ENCODE measurements around the gene PTPRT.

The PTPRT gene

DNA sequence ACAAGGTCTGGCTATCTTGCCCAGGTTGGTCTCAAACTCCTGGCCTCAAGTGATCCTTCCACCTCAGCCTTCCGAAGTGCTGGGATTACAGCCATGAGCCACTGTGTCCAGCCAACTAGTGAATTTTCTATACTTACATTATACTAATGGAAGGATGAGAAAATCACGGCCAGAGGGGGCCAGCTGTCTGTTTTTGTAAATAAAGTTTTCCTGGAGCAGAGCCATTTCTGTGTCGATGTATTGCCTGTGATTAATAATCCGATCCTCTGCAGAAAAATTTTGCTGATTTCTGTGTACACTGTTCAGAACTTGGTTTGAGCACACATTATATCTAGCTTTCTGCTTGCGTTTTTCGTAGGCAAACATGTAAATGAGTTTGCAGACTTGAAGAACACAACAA is 28.8 kb downstream of the PTPRT start:
- no peak for DNase-seq
- H3K27ac ChIP-seq (ENCODE audit: low read depth, low read length), result no peak overlapping the region
- H3K4me1 ChIP-seq (ENCODE audit: control insufficient read depth, low read depth, low read length), result no peaks in the 10 kb centered on the region
- H2BK5ac ChIP-seq (ENCODE audit: low read length), result no peak overlapping the region
- no peak overlapping the region for H2AK5ac ChIP-seq (ENCODE audit: low read length)
- no peak overlapping the region for H3K9ac ChIP-seq (ENCODE audit: low read length)
- no peak overlapping the region for H3K4ac ChIP-seq (ENCODE audit: low read depth, low read length)
- H3K23ac ChIP-seq (ENCODE audit: low read length), result no peak overlapping the region
- no peaks in the 10 kb centered on the region for H3K79me2 ChIP-seq (ENCODE audit: control insufficient read depth, insufficient read depth, low read length)
- no peaks in the 10 kb centered on the region for H3K27me3 ChIP-seq (ENCODE audit: insufficient read depth, low read length, poor library complexity)
- no peak overlapping the region for H3K4me3 ChIP-seq (ENCODE audit: low read length)
- H3K18ac ChIP-seq (ENCODE audit: low read length), result no peak overlapping the region
- no peak overlapping the region for H3K56ac ChIP-seq (ENCODE audit: low read length)
- no peak overlapping the region for H2BK120ac ChIP-seq (ENCODE audit: low read depth, low read length)
- H3K36me3 ChIP-seq (ENCODE audit: control insufficient read depth, insufficient read depth, low read length), result no peaks in the 10 kb centered on the region
- no peaks in the 10 kb centered on the region for H3K79me1 ChIP-seq (ENCODE audit: low read length)
- WGBS (ENCODE audit: extremely low coverage, insufficient coverage, low lambda C conversion rate), result no CpG with 5 or more reads among the region's 6 CpGs
- no peak overlapping the region for H3K4me2 ChIP-seq (ENCODE audit: low read length)
- H4K8ac ChIP-seq (ENCODE audit: low read depth, low read length), result no peak overlapping the region
- H4K5ac ChIP-seq (ENCODE audit: low read length), result no peak overlapping the region
- H2BK15ac ChIP-seq (replicated peaks; ENCODE audit: low read depth), result no peak overlapping the region

DNA sequence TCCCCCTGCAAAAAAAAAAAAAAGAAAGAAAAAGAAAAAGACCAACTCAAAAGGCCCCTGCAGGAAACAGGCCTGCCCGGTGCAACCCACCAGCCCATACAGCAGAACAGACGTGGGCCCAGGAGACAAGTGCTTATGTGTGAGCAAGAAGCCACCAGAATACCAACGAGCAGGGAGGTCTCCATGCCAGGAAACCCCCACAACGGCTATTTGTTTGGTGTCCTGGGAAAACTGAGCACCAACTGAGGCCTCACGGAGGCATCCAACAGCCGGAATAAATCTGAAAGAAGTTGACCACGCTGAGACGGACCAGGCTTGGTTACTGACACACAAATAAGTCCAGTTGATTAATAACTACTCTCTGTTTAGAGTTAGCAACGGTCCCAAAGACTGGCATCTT is 29.7 kb downstream of the PTPRT start:
- WGBS (ENCODE audit: extremely low coverage, insufficient coverage, low lambda C conversion rate), result no CpG with 5 or more reads among the region's 9 CpGs
- Histone ChIP-seq H3K18ac (ENCODE audit: low read length) (no peak overlapping the region), H3K27me3 (ENCODE audit: insufficient read depth, low read length, poor library complexity) (no peaks in the 10 kb centered on the region), H2AK5ac (ENCODE audit: low read length) (no peak overlapping the region), H3K4me1 (ENCODE audit: control insufficient read depth, low read depth, low read length) (no peaks in the 10 kb centered on the region), H2BK120ac (ENCODE audit: low read depth, low read length) (no peak overlapping the region), H3K79me2 (ENCODE audit: control insufficient read depth, insufficient read depth, low read length) (no peaks in the 10 kb centered on the region), H3K36me3 (ENCODE audit: control insufficient read depth, insufficient read depth, low read length) (no peaks in the 10 kb centered on the region), H3K9ac (ENCODE audit: low read length) (no peak overlapping the region), H4K5ac (ENCODE audit: low read length) (no peak overlapping the region), H3K4ac (ENCODE audit: low read depth, low read length) (no peak overlapping the region), H3K79me1 (ENCODE audit: low read length) (no peaks in the 10 kb centered on the region), H3K4me3 (ENCODE audit: low read length) (no peak overlapping the region), H2BK5ac (ENCODE audit: low read length) (no peak overlapping the region), H3K23ac (ENCODE audit: low read length) (no peak overlapping the region), H3K4me2 (ENCODE audit: low read length) (no peak overlapping the region), H4K8ac (ENCODE audit: low read depth, low read length) (no peak overlapping the region), H3K27ac (ENCODE audit: low read depth, low read length) (no peak overlapping the region), H3K56ac (ENCODE audit: low read length) (no peak overlapping the region), H2BK15ac (replicated peaks; ENCODE audit: low read depth) (no peak overlapping the region)
- DNase-seq, result no peak

DNA sequence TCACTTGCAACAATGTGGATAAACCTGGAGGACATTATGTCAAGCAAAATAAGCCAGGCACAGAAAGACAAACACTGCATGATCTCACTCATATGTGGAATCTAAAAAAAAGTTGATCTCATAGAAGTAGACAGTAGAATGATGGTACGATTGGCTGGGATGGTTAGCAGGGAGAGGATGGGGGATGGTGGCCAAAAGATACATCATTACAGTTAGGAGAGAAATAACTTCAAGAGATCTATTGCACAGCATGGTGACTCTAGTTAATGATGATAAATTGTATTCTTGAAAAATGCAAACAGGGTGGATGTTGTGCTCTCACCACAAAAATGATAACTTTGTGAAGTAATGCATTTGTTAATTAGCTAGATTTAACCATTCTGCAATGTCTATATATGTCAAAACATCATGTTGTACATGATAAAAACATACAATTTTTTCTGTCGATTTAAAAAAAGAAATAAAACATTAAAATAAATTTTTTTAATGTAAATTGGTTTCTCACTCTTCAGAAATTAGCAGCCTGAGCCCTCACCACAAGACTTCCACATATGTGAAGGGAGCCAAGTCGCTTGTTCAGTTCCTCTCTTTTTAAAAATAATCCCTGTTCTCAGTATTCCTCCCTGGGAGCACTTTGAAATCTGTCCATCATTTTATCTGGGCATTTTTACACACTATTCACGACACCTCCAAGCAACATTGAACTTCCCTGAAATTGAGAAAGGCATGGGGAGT is 34.2 kb downstream of the PTPRT start:
- no CpG with 5 or more reads among the region's 4 CpGs for WGBS (ENCODE audit: extremely low coverage, insufficient coverage, low lambda C conversion rate)
- H3K4me1 ChIP-seq (ENCODE audit: control insufficient read depth, low read depth, low read length), result no peaks in the 10 kb centered on the region
- no peak overlapping the region for H3K18ac ChIP-seq (ENCODE audit: low read length)
- H3K9ac ChIP-seq (ENCODE audit: low read length), result no peak overlapping the region
- no peaks in the 10 kb centered on the region for H3K27me3 ChIP-seq (ENCODE audit: insufficient read depth, low read length, poor library complexity)
- H3K36me3 ChIP-seq (ENCODE audit: control insufficient read depth, insufficient read depth, low read length), result no peaks in the 10 kb centered on the region
- no peak overlapping the region for H3K4ac ChIP-seq (ENCODE audit: low read depth, low read length)
- H3K4me3 ChIP-seq (ENCODE audit: low read length), result no peak overlapping the region
- H4K8ac ChIP-seq (ENCODE audit: low read depth, low read length), result no peak overlapping the region
- no peak overlapping the region for H2AK5ac ChIP-seq (ENCODE audit: low read length)
- no peak overlapping the region for H2BK15ac ChIP-seq (replicated peaks; ENCODE audit: low read depth)
- H4K5ac ChIP-seq (ENCODE audit: low read length), result no peak overlapping the region
- no peak overlapping the region for H3K4me2 ChIP-seq (ENCODE audit: low read length)
- no peak overlapping the region for H3K23ac ChIP-seq (ENCODE audit: low read length)
- H3K79me1 ChIP-seq (ENCODE audit: low read length), result no peaks in the 10 kb centered on the region
- no peak for DNase-seq
- H3K56ac ChIP-seq (ENCODE audit: low read length), result no peak overlapping the region
- no peaks in the 10 kb centered on the region for H3K79me2 ChIP-seq (ENCODE audit: control insufficient read depth, insufficient read depth, low read length)
- H3K27ac ChIP-seq (ENCODE audit: low read depth, low read length), result no peak overlapping the region
- H2BK120ac ChIP-seq (ENCODE audit: low read depth, low read length), result no peak overlapping the region
- H2BK5ac ChIP-seq (ENCODE audit: low read length), result no peak overlapping the region

DNA sequence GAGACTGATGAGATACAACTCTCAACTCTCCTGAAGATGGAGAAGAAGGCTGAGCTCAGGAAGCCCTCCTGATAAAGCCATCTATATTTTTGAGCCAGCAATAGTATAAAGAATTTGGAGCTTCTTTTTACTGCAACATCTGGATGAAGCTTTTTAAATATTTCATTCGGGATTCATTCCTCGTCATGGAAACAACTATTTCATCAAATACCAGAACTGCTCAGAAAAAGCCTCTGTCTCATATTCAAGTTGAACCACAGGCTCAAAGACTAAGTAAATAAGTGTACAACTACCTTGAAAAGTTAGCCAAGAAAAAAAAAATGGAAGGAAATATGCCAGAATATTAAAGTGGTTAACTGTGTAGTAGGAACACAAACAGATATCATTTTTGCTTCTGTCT is 37.8 kb downstream of the PTPRT start:
- Histone ChIP-seq H3K36me3 (ENCODE audit: control insufficient read depth, insufficient read depth, low read length) (no peaks in the 10 kb centered on the region), H3K18ac (ENCODE audit: low read length) (no peak overlapping the region), H3K9ac (ENCODE audit: low read length) (no peak overlapping the region), H3K4ac (ENCODE audit: low read depth, low read length) (no peak overlapping the region), H2BK15ac (replicated peaks; ENCODE audit: low read depth) (no peak overlapping the region), H2BK120ac (ENCODE audit: low read depth, low read length) (no peak overlapping the region), H3K27ac (ENCODE audit: low read depth, low read length) (no peak overlapping the region), H2AK5ac (ENCODE audit: low read length) (no peak overlapping the region), H3K23ac (ENCODE audit: low read length) (no peak overlapping the region), H3K79me1 (ENCODE audit: low read length) (no peaks in the 10 kb centered on the region), H4K5ac (ENCODE audit: low read length) (no peak overlapping the region), H3K79me2 (ENCODE audit: control insufficient read depth, insufficient read depth, low read length) (no peaks in the 10 kb centered on the region), H3K4me3 (ENCODE audit: low read length) (no peak overlapping the region), H3K4me1 (ENCODE audit: control insufficient read depth, low read depth, low read length) (no peaks in the 10 kb centered on the region), H3K27me3 (ENCODE audit: insufficient read depth, low read length, poor library complexity) (no peaks in the 10 kb centered on the region), H3K56ac (ENCODE audit: low read length) (no peak overlapping the region), H4K8ac (ENCODE audit: low read depth, low read length) (no peak overlapping the region), H3K4me2 (ENCODE audit: low read length) (no peak overlapping the region), H2BK5ac (ENCODE audit: low read length) (no peak overlapping the region)
- no CpG with 5 or more reads among the region's 2 CpGs for WGBS (ENCODE audit: extremely low coverage, insufficient coverage, low lambda C conversion rate)
- no peak for DNase-seq

DNA sequence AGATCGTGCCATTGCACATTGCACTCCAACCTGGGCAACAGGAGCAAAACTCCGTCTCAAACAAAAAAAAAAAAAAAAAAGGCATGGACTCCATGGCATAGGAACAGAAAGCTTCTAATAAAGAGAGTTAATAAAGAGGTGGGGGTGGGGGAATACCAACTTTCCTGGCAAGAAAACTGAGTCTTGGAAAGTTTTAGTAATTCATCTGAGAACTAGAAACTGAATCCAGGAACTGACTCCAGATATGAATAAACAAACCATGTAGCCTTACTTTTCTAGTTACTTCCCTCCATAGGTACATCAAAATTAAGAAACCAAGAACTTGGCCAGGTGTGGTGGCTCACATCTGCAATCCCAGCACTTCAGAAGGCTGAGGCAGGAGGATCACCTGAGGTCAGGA is 38.5 kb downstream of the PTPRT start:
- Histone ChIP-seq H3K4me3 (ENCODE audit: low read length) (no peak overlapping the region), H2BK5ac (ENCODE audit: low read length) (no peak overlapping the region), H3K27me3 (ENCODE audit: insufficient read depth, low read length, poor library complexity) (no peaks in the 10 kb centered on the region), H3K56ac (ENCODE audit: low read length) (no peak overlapping the region), H3K9ac (ENCODE audit: low read length) (no peak overlapping the region), H3K79me1 (ENCODE audit: low read length) (no peaks in the 10 kb centered on the region), H3K4me1 (ENCODE audit: control insufficient read depth, low read depth, low read length) (no peaks in the 10 kb centered on the region), H4K5ac (ENCODE audit: low read length) (no peak overlapping the region), H3K27ac (ENCODE audit: low read depth, low read length) (no peak overlapping the region), H3K4ac (ENCODE audit: low read depth, low read length) (no peak overlapping the region), H2BK120ac (ENCODE audit: low read depth, low read length) (no peak overlapping the region), H3K79me2 (ENCODE audit: control insufficient read depth, insufficient read depth, low read length) (no peaks in the 10 kb centered on the region), H2BK15ac (replicated peaks; ENCODE audit: low read depth) (no peak overlapping the region), H3K4me2 (ENCODE audit: low read length) (no peak overlapping the region), H3K36me3 (ENCODE audit: control insufficient read depth, insufficient read depth, low read length) (no peaks in the 10 kb centered on the region), H2AK5ac (ENCODE audit: low read length) (no peak overlapping the region), H3K23ac (ENCODE audit: low read length) (no peak overlapping the region), H3K18ac (ENCODE audit: low read length) (no peak overlapping the region), H4K8ac (ENCODE audit: low read depth, low read length) (no peak overlapping the region)
- DNase-seq, result no peak
- no CpG with 5 or more reads among the region's 2 CpGs for WGBS (ENCODE audit: extremely low coverage, insufficient coverage, low lambda C conversion rate)

DNA sequence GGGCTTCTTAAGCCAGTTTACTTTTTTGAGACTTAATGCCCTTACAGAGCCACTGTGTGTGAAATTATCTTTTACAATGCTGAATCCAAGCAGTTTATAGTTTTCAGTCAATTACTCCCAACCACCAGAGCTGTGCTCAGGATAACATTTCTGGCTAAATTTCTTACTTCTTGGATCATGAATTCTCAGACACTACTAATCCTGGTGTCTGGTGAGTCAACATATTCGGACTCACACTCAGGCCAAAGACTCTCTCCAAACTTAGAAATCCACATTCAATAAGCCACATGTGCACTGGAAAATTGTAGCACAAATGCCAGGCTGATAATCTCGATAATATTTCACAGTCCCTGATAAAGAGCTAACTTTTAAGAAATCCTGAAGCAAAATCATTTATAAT is 49.0 kb downstream of the PTPRT start:
- no CpG with 5 or more reads among the region's 2 CpGs for WGBS (ENCODE audit: extremely low coverage, insufficient coverage, low lambda C conversion rate)
- no peak overlapping the region for H2BK120ac ChIP-seq (ENCODE audit: low read depth, low read length)
- H3K36me3 ChIP-seq (ENCODE audit: control insufficient read depth, insufficient read depth, low read length), result no peaks in the 10 kb centered on the region
- H3K56ac ChIP-seq (ENCODE audit: low read length), result no peak overlapping the region
- H3K27me3 ChIP-seq (ENCODE audit: insufficient read depth, low read length, poor library complexity), result no peaks in the 10 kb centered on the region
- no peak overlapping the region for H4K8ac ChIP-seq (ENCODE audit: low read depth, low read length)
- DNase-seq, result no peak
- H2AK5ac ChIP-seq (ENCODE audit: low read length), result no peak overlapping the region
- no peak overlapping the region for H4K5ac ChIP-seq (ENCODE audit: low read length)
- no peak overlapping the region for H3K9ac ChIP-seq (ENCODE audit: low read length)
- H3K4ac ChIP-seq (ENCODE audit: low read depth, low read length), result no peak overlapping the region
- no peak overlapping the region for H3K4me2 ChIP-seq (ENCODE audit: low read length)
- H2BK5ac ChIP-seq (ENCODE audit: low read length), result no peak overlapping the region
- no peak overlapping the region for H3K23ac ChIP-seq (ENCODE audit: low read length)
- no peak overlapping the region for H2BK15ac ChIP-seq (replicated peaks; ENCODE audit: low read depth)
- no peaks in the 10 kb centered on the region for H3K79me1 ChIP-seq (ENCODE audit: low read length)
- H3K4me3 ChIP-seq (ENCODE audit: low read length), result no peak overlapping the region
- H3K27ac ChIP-seq (ENCODE audit: low read depth, low read length), result no peak overlapping the region
- no peak overlapping the region for H3K18ac ChIP-seq (ENCODE audit: low read length)
- no peaks in the 10 kb centered on the region for H3K4me1 ChIP-seq (ENCODE audit: control insufficient read depth, low read depth, low read length)
- no peaks in the 10 kb centered on the region for H3K79me2 ChIP-seq (ENCODE audit: control insufficient read depth, insufficient read depth, low read length)

Measured in mesendoderm (in vitro differentiated cells).